Ishikawa (cell line): ENCODE results near the gene TLR8.

ENCODE experiments used
- CEBPB ChIP-seq: IDR thresholded peaks from 2 replicates; pipeline ENCODE4 v1.6.1; 2012
- EGR1 ChIP-seq: IDR thresholded peaks from 2 replicates; pipeline ENCODE4 v1.6.1; 2012

DNA sequence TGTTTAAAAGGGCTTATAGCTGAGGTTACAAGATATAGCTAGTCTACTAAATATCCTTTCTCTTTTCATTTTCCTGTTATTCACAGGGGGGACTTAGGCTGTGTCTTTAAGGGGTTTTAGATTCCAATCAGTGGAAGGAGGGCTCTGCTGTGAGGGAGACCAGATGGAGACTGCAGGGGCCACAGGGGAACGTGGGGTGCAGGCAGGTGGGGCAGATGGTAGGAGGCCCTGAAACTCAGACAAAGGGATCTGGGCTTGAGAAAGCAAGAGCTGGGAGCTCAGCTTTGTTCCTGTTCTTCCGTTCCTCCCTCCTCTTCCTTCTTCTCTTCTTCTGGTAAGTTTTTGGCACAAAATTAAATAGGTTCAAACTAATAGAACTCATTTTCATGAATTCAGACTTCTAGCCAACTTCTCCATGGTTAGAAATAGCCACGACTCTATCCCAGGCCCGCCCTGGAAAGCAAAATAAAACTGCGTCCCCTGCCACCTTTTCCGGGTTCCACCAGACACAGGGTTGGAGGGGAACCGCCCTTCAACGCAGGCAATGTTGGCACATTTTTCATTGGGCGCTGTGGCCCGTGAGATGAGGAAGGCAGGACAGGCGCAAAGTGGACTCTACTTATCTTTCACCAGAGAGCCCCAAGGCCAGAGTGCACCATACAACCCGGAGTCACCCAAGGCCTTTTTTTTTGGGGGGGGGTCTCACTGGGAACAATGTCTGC lies 65.0 kb downstream of the TLR8 start:
- TF ChIP-seq CEBPB (no peak), EGR1 (no peak)
